ENCODE results near the gene SV2A.
"Not testable (repeated sequence)": the region's sequence is repeated elsewhere in the genome, so short reads cannot be mapped to it uniquely, and the experiment has no call there.

- not testable (repeated sequence) for TF ChIP-seq CTCF, POLR2A (IDR thresholded peaks at IDR 0.05)
Measured at GRCh38 chr1:149957548-149957947, 39.9 kb upstream of the SV2A start.

Measured in ovary (tissue), 3 donors.